ENCODE results near the gene SMARCC1. TPM values are rescaled to one million over a fixed set of nuclear protein-coding genes. Genes with fewer than 3 reads are reported as not detected.
"Not testable (repeated sequence)": the region's sequence is repeated elsewhere in the genome, so short reads cannot be mapped to it uniquely, and the experiment has no call there.

Gene SMARCC1
- polyA plus RNA-seq, 4 donors: 109 to 127 (median 124) TPM

DNA sequence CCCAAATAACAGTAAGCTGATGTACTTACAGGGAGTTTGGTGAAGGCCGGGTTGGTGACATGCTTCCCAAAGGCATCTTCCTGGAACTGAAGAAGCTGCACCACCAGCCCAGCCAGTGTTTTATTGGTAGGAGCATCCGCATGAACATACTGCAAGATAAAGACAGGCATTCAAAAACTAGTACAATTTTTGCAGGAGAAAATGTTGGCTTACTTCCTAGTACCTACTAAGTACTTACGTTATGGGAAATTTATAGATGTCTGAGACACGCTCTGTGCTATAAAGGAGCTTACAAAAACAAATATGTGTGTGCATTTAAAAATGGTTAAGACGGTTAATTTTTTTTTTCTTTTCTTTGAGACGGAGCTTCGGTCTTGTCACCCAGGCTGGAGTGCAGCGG is 8.9 kb downstream of the SMARCC1 start:
- DNase-seq (ENCODE audit: low read depth in 4 of 4, low spot score in 2 of 4): no peak

DNA sequence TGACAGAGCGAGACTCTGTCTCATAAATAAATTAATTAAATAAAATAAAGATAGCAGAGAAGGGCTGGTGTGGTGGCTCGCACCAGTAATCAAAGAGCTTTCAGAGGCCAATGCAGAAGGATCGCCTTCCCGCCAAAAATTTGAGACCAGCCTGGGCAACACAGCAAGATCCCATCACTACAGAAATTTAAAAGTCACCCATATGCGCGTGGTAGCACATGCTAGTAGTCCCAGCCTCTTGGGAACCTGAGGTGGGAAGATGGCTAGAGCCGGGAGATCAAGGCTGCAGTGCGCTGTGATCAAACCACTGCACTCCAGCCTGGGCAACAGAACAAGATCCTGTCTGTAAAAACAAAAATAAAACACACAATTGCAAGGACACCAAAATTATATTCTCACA is 9.6 kb downstream of the SMARCC1 start:
- DNase-seq (ENCODE audit: low read depth in 4 of 4, low spot score in 2 of 4): no peak

DNA sequence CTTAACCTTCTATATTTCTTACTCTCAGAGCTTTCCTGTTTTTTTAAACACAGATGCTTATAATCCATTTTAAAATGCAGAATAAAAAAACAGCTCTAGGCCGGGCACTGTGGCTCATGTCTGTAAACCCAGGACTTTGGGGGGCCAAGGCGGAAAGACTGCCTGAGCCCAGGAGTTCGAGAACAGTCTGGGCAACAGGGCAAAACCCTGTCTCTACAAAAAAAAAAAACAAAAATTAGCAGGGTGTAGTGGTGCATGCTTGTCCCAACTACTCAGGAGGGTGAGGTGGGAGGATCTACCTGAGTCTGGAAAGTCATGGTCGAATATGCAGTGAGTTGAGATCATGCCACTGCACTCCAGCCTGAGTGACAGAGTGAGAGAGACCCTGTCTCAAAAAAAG is 15.5 kb downstream of the SMARCC1 start:
- no peak for DNase-seq (ENCODE audit: low read depth in 4 of 4, low spot score in 2 of 4)

- no peak for DNase-seq (ENCODE audit: low read depth in 4 of 4, low spot score in 2 of 4)
Observed at GRCh38 chr3:47762233-47762632, 19.5 kb downstream of the SMARCC1 start.

- no peak for DNase-seq (ENCODE audit: low read depth in 4 of 4, low spot score in 2 of 4)
Observed at GRCh38 chr3:47761046-47761445, 20.6 kb downstream of the SMARCC1 start.

- DNase-seq (ENCODE audit: low read depth in 4 of 4, low spot score in 2 of 4): not testable (repeated sequence)
Observed at GRCh38 chr3:47760207-47760606, 21.5 kb downstream of the SMARCC1 start.

GRCh38 chr3:47758261-47759025 is 23.2 kb downstream of the SMARCC1 start:
- DNase-seq (ENCODE audit: low read depth in 4 of 4, low spot score in 2 of 4): no peak

DNA sequence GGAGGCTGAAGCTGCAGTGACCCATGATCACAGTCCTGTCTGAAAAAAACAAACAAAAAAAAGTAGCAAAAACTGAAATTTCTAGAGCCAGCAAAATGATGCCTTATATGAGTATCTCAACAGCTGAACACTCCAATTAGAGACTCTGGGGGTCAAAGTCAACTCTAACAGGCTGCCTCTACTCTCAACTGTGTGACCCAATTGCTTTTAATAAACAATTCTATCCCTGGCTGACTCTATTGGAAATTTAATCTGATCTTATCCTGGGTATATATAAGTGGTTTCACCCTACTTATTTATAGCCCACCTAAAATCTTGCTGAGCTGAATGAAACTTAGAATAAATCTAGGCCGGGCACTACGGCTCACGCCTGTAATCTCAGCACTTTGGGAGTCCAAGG is 29.0 kb downstream of the SMARCC1 start:
- no peak for DNase-seq (ENCODE audit: low read depth in 4 of 4, low spot score in 2 of 4)

DNA sequence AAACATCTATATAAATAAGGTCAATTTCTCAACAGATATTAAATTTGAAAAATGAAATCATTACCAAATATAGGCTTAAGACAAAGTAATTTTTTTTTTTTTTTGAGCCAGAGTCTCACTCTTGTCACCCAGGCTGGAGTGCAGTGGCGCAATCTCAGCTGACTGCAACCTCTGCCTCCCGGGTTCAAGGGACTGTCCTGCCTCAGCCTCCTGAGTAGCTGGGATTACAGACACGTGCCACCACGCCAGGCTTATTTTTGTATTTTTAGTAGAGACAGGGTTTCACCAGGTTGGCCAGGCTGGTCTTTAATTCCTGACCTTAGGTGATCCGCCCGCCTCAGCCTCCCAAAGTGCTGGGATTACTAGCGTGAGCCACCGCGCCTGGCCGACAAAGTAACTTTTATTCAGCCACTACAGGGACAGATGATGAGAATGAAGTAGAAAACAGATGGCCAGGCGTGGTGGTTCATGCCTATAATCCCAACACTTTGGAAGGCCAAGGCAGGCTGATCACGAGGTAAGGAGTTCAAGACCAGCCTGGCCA is 30.8 kb downstream of the SMARCC1 start:
- DNase-seq (ENCODE audit: low read depth in 4 of 4, low spot score in 2 of 4): not testable (repeated sequence)

- no peak for DNase-seq (ENCODE audit: low read depth in 4 of 4, low spot score in 2 of 4)
Observed at GRCh38 chr3:47747558-47747957, 34.1 kb downstream of the SMARCC1 start.

- DNase-seq (ENCODE audit: low read depth in 4 of 4, low spot score in 2 of 4): no peak
Observed at GRCh38 chr3:47746264-47746663, 35.4 kb downstream of the SMARCC1 start.

- DNase-seq (ENCODE audit: low read depth in 4 of 4, low spot score in 2 of 4): no peak
Observed at GRCh38 chr3:47743855-47744254, 37.8 kb downstream of the SMARCC1 start.

DNA sequence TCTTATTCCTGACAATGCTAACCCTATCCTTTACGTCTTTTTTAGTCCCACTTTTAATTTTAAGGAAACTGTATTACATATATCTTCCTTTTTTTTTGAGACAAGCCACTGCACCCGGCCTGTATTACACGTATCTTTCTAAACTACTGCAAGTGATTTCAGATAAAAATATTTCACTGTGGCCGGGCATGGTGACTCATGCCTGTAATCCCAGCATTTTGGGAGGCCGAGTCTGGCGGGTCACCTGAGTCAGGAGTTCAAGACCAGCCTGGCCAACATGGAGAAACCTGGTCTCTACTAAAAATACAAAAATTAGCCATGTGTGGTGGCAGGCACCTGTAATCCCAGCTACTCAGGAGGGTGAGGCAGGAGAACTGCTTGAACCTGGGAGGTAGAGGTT is 38.3 kb downstream of the SMARCC1 start:
- DNase-seq (ENCODE audit: low read depth in 4 of 4, low spot score in 2 of 4): not testable (repeated sequence)

GRCh38 chr3:47741925-47742324 is 39.8 kb downstream of the SMARCC1 start:
- DNase-seq (ENCODE audit: low read depth in 4 of 4, low spot score in 2 of 4): no peak

GRCh38 chr3:47732143-47732542 is 49.5 kb downstream of the SMARCC1 start:
- no peak for DNase-seq (ENCODE audit: low read depth in 4 of 4, low spot score in 2 of 4)

- no peak for DNase-seq (ENCODE audit: low read depth in 4 of 4, low spot score in 2 of 4)
Observed at GRCh38 chr3:47731061-47731460, 50.6 kb downstream of the SMARCC1 start.

- no peak for DNase-seq (ENCODE audit: low read depth in 4 of 4, low spot score in 2 of 4)
Observed at GRCh38 chr3:47722859-47723258, 58.8 kb downstream of the SMARCC1 start.

DNA sequence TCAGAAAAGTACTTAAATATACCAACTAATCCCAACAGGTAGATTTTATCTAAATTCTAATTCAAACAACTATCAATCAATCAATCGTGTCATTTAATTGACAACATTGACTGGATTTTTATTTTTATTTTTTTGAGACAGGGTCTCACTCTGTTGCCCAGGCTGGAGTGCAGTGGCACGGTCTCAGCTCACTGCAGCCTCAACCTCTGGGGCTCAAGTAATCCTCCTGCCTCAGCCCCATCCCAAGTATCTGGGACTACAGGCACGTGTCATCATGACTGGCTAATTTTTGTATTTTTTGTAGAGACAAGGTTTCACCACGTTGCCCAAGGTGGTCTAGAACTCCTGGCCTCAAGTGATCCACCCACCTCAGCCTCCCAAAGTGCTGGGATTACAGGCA is 64.2 kb downstream of the SMARCC1 start:
- DNase-seq (ENCODE audit: low read depth in 4 of 4, low spot score in 2 of 4): not testable (repeated sequence)

DNA sequence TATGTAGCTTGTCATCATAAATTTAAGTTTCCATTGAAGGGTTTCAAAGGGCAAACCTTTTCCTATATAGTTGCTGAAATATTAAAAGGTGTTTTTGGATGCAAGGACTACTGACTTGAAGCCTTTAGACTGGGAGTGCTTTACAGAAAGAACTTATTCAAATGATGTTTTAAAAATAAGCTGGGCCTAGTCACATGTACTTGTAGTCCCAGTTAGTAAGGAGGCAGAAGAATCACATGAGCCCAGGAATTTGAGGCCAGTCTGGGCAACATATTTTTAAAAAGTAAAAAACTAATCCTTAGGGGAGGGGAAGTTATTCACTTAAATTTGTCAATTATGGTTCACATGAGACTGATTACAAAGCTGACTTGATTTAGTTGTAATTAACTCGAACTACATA is 65.0 kb downstream of the SMARCC1 start:
- no peak for DNase-seq (ENCODE audit: low read depth in 4 of 4, low spot score in 2 of 4)

DNA sequence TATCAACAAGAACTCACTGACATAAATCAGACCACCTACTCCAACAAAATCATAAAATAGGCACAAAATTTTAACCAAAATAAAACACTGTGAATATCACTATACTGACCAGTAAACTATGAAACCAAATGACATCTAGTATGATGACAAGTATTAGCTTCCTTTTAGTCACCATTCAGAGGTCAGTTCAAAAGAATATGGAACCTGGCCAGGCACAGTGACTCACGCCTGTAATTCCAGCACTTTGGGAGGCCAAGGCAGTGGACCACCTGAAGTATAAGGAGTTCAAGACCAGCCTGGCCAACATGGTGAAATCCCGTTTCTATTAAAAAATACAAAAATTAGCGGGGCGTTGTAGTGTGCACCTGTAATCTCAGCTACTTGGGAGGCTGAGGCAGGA is 65.8 kb downstream of the SMARCC1 start:
- no peak for DNase-seq (ENCODE audit: low read depth in 4 of 4, low spot score in 2 of 4)

DNA sequence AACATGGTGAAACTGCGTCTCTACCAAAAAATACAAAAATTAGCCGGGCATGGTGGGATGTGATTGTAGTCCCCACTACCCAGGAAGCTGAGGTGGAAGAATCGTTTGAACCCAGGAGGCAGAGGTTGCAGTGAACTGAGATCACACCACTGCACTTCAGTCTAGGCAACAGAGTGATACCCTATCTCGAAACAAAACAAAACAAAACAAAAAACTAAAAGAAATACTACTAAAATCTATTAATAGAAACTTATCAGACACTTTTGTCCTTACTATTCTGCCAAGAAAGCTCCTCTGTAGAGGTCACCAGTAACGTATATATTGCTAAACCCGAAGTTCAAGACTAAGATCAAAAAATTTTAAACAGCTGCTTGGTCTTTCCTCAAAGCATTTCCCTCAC is 67.1 kb downstream of the SMARCC1 start:
- DNase-seq (ENCODE audit: low read depth in 4 of 4, low spot score in 2 of 4): no peak

- DNase-seq (ENCODE audit: low read depth in 4 of 4, low spot score in 2 of 4): no peak
Observed at GRCh38 chr3:47713655-47714054, 68.0 kb downstream of the SMARCC1 start.

DNA sequence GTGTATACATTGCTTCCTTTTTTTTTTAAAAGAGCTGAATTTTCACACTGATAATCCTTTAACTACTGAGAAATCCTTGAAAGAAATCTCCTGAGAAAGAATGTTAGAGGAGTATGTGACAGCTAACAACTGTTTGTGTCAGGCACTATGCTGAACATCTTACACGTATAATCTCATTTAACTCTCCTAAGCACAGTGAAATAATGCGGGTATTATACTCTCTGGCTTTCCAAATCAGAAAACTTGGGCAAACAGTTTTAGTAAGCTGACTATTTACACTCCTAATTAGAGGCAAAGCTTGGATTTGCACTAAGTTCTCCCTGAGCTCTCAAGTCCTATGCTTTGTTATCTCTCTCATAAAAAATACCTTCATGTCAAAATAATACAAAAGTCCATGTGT is 69.3 kb downstream of the SMARCC1 start:
- DNase-seq (ENCODE audit: low read depth in 4 of 4, low spot score in 2 of 4): no peak

Measured in left renal cortex interstitium (tissue), 4 donors.